Breast epithelium (tissue), 4 donors: ENCODE measurements around the gene BCL3. TPM values are rescaled to one million over a fixed set of nuclear protein-coding genes. Genes with fewer than 3 reads are reported as not detected.
A peak's percentile ranks its signal among the peaks of the same experiment; 100 is the strongest.
"Not testable (repeated sequence)": the region's sequence is repeated elsewhere in the genome, so short reads cannot be mapped to it uniquely, and the experiment has no call there.

Experiments used
- DNase-seq, 2 donors: peaks; one replicate each; pipeline ENCODE4 v3.0.0-alpha.2; 2019; ENCODE audit warnings: low spot score in 2 of 2
- H3K27ac ChIP-seq, 2 donors: fragments of 200-600 bp; sonication (generic) in 1 of 2; one replicate each; pipeline ENCODE4 v1.5.1; 2016 to 2019; ENCODE audit warnings: mild to moderate bottlenecking in 1 of 2
- H3K27me3 ChIP-seq, 2 donors: fragments of 200-600 bp; sonication (generic) in 1 of 2; one replicate each; pipeline versions ENCODE4 v1.5.1 to v1.6.0; 2017 to 2019; ENCODE audit warnings: control low read depth in 1 of 2, mild to moderate bottlenecking in 1 of 2
- H3K36me3 ChIP-seq: fragments of 200-600 bp; one replicate; pipeline ENCODE4 v1.5.1; 2019
- H3K4me1 ChIP-seq, 2 donors: fragments of 200-600 bp; sonication (generic); one replicate each; pipeline ENCODE4 v1.5.1; 2016 to 2019; ENCODE audit warnings: control low read depth in 1 of 2
- H3K4me3 ChIP-seq, 3 donors: fragments of 200-600 bp; sonication (generic); 1 replicate in 2 of 3; 2 replicates in 1 of 3; pipeline ENCODE4 v1.5.1; 2016 to 2019; ENCODE audit warnings: mild to moderate bottlenecking in 3 of 3, moderate library complexity in 2 of 3
- H3K9me3 ChIP-seq, 2 donors: fragments of 200-600 bp; sonication (generic) in 1 of 2; one replicate each; pipeline ENCODE4 v1.5.1; 2016 to 2019; ENCODE audit warnings: control low read depth in 1 of 2
- POLR2A ChIP-seq: fragments of 450-650 bp; IDR thresholded peaks from one replicate; pipeline ENCODE4 v1.6.1; 2016; ENCODE audit warnings: antibody characterized with exemption, mild to moderate bottlenecking, moderate library complexity
- POLR2AphosphoS5 ChIP-seq, 3 donors: sonication (generic); formaldehyde crosslinking; IDR thresholded peaks; one replicate each; pipeline ENCODE4 v1.6.1; 2017; ENCODE audit warnings: antibody characterized with exemption in 3 of 3
- intact Hi-C: fragments of 100-400 bp; cut with DNase I; formaldehyde crosslinking; loops from one replicate; pipeline ENCODE4 v1.15.1; 2023; ENCODE audit warnings: low total_unique reads
- total RNA-seq, 3 donors: library from RNA; depleted of rRNA; stranded (reverse); fragments of >200 nt; gene quantifications; one replicate each; pipeline ENCODE4 v1.1.0, GENCODE V29; 2016
- TF ChIP-seq, protein P1 (sequence below), 3 donors: fragments of 450-650 bp; IDR thresholded peaks; one replicate each; pipeline ENCODE4 v1.5.1; 2016 to 2017; ENCODE audit warnings: antibody characterized with exemption in 3 of 3, mild to moderate bottlenecking in 3 of 3, moderate library complexity in 3 of 3

The BCL3 gene
- total RNA-seq, 3 donors from 2014 or later: 4.3 to 37.6 (median 34.4) TPM

DNA sequence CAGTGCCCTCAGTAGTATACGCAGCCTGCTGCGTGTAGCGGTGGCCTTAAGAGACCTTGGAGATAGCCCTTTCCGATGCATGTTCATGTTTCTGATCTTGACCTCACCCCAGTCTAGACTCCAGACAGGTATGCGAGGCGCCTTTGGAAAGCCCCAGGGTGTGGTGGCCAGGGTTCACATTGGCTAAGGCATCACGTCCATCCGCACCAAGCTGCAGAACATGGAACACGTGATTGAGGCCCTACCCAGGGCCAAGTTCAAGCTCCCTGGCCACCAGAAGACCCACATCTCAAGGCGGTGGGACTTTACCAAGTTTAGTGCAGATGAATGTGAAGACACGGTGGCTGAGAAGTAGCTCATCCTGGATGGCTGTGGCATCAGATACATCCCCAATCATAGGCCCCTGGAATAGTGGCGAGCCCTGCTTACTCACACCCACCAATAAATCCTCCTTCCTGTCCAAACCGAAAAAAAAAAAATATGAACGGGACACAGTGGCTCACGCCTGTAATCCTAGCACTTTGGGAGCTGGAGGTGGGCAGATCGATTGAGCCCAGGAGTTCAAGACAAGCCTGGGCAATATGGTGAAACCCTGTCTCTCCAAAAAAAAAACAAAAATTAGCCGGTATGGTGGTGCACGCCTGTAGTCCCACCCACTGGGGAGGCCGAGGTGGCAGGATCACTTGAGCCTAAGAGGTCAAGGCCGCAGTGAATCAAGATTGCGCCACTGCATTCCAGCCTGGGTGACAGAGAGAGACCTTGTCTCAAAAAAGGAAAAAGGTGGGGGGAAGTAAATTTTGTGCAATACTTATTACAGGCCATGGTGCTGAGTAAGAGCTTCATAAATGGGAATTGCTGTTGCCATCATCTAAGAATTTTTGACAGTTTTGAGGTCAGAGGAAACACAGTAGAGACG is 16.8 kb downstream of the BCL3 start:
- Histone ChIP-seq H3K27ac (no peak overlapping the region), H3K4me3 (no peak overlapping the region), H3K4me1 (no peaks in the 10 kb centered on the region), H3K27me3 (no peaks in the 10 kb centered on the region), H3K9me3 (no peaks in the 10 kb centered on the region), H3K36me3 (no peaks in the 10 kb centered on the region)
- TF ChIP-seq POLR2A (no peak), POLR2AphosphoS5 (IDR thresholded peaks at IDR 0.05) (no peak)
- TF ChIP-seq, protein P1, sequence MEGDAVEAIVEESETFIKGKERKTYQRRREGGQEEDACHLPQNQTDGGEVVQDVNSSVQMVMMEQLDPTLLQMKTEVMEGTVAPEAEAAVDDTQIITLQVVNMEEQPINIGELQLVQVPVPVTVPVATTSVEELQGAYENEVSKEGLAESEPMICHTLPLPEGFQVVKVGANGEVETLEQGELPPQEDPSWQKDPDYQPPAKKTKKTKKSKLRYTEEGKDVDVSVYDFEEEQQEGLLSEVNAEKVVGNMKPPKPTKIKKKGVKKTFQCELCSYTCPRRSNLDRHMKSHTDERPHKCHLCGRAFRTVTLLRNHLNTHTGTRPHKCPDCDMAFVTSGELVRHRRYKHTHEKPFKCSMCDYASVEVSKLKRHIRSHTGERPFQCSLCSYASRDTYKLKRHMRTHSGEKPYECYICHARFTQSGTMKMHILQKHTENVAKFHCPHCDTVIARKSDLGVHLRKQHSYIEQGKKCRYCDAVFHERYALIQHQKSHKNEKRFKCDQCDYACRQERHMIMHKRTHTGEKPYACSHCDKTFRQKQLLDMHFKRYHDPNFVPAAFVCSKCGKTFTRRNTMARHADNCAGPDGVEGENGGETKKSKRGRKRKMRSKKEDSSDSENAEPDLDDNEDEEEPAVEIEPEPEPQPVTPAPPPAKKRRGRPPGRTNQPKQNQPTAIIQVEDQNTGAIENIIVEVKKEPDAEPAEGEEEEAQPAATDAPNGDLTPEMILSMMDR (IDR thresholded peaks at IDR 0.05): no peak
- DNase-seq: no peak
- intact Hi-C loops: no loop called here

GRCh38 chr19:44765949-44766335 is 17.4 kb downstream of the BCL3 start:
- no peak overlapping the region for H3K4me3 ChIP-seq
- intact Hi-C loops: no loop called here

DNA sequence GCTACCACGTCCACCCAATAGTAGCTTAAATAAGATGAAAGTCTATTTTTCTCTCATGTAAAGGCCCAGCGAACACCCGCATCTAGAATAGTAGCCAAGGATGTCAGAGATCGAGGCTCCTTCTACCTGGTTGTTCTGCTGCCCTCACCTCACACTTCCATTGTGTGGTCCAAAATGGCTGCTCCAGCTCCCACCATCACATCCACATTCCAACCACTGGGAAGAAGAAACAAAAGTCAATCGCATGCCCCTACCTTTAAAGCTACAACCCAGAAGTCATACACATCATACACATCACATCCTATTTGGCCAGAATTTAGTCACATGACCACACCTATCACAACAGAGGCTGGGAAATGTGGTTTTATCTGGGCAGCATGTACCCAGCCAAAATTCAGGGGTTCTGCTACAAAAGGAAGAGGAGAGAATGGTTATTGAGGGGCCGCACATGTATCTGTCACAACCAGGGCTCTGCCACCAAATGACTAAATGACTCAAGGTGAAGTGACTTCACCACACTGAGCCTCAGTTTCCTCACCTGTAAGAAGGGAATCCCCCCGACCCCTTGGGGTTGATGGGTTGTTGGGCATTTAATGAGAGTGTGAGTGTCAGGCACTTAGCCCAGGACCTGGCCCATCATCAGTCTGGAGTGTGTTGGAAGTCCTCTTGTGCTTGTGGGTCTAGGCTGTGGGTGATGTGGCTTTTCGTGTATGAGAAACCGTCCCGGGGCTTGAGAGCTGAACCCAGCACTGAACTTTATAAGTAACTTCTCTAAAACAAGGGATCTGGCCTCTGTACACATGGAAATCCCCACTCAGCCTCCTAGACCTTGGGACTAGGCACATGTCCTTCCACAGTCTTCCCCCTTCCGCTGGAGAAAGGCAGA is 19.0 kb downstream of the BCL3 start:
- no peaks in the 10 kb centered on the region for H3K27me3 ChIP-seq
- TF ChIP-seq POLR2AphosphoS5 (IDR thresholded peaks at IDR 0.05) (no peak), POLR2A (no peak)
- TF ChIP-seq, protein P1 (IDR thresholded peaks at IDR 0.05): no peak
- H3K9me3 ChIP-seq: no peaks in the 10 kb centered on the region
- no peak overlapping the region for H3K4me3 ChIP-seq
- intact Hi-C loops: no loop called here
- no peaks in the 10 kb centered on the region for H3K36me3 ChIP-seq
- H3K27ac ChIP-seq: no peak overlapping the region
- DNase-seq: no peak
- H3K4me1 ChIP-seq: no peaks in the 10 kb centered on the region

More at GRCh38 chr19:44765949-44766335, 17.4 kb downstream of the BCL3 start:
- Histone ChIP-seq H3K27me3 (no peaks in the 10 kb centered on the region), H3K27ac (no peak overlapping the region), H3K4me1 (no peaks in the 10 kb centered on the region), H3K9me3 (no peaks in the 10 kb centered on the region), H3K36me3 (no peaks in the 10 kb centered on the region)
- TF ChIP-seq POLR2A: no peak
- TF ChIP-seq POLR2AphosphoS5 (IDR thresholded peaks at IDR 0.05): no peak
- TF ChIP-seq, protein P1 (IDR thresholded peaks at IDR 0.05): no peak
- DNase-seq: no peak

- peak; percentile 96 for DNase-seq
- intact Hi-C loops: loop anchor here (5.0 kb wide), 1 partner anchor 53 kb away; no protein-coding TSS in a partner anchor
- H3K27me3 ChIP-seq: no peaks in the 10 kb centered on the region
Measured at GRCh38 chr19:44770550-44771257, 22.2 kb downstream of the BCL3 start.

DNA sequence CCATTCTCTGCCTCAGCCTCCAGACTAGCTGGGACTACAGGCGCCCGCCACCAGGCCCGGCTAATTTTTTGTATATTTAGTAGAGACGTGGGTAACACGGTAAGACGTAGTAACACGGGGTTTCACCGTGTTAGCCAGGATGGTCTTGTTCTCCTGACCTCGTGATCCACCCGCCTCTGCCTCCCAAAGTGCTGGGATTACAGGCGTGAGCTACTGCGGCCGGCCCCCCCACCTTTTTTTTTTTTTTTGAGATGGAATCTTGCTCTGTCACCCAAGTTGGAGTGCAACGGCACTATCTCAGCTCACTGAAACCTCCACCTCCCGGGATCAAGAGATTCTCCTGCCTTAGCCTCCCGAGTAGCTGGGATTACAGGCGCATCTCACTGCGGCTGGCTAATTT is 23.6 kb downstream of the BCL3 start:
- not testable (repeated sequence) for DNase-seq, H3K4me3 ChIP-seq, H3K27me3 ChIP-seq, H3K4me1 ChIP-seq, H3K9me3 ChIP-seq, H3K27ac ChIP-seq, H3K36me3 ChIP-seq
- intact Hi-C loops: loop anchor here (5.0 kb wide), 1 partner anchor 55 kb away; no protein-coding TSS in a partner anchor

More at GRCh38 chr19:44770550-44771257, 22.2 kb downstream of the BCL3 start:
- Histone ChIP-seq H3K36me3 (no peaks in the 10 kb centered on the region), H3K4me1 (no peaks in the 10 kb centered on the region), H3K27ac (no peak overlapping the region), H3K4me3 (no peak overlapping the region), H3K9me3 (no peaks in the 10 kb centered on the region)
- TF ChIP-seq POLR2AphosphoS5 (IDR thresholded peaks at IDR 0.05) (peak in 2 of 3 donors; percentile 38 to 44), POLR2A (no peak)
- TF ChIP-seq, protein P1 (IDR thresholded peaks at IDR 0.05): peak; percentile 89 to 96 (median 91)
